HEK293T (cell line): Measurements from ENCODE around the gene CD160.

Experiments used
- BHLHE40 ChIP-seq: fragments of 450-650 bp; IDR thresholded peaks from 2 replicates; pipeline ENCODE4 v1.6.1; 2016; ENCODE audit warnings: mild to moderate bottlenecking, moderate library complexity, borderline replicate concordance
- FOXA1 ChIP-seq: fragments of 450-650 bp; IDR thresholded peaks from 2 replicates; pipeline ENCODE4 v1.6.1; 2016; ENCODE audit warnings: mild to moderate bottlenecking
- L3MBTL2 ChIP-seq: fragments of 450-650 bp; conservative IDR thresholded peaks from 2 replicates; pipeline ENCODE4 v1.6.1; 2016; ENCODE audit warnings: mild to moderate bottlenecking
- PKNOX1 ChIP-seq: fragments of 450-650 bp; IDR thresholded peaks from 2 replicates; pipeline ENCODE4 v1.6.1; 2016

- TF ChIP-seq FOXA1, result no peak
- TF ChIP-seq BHLHE40, result no peak
- TF ChIP-seq L3MBTL2, result no peak
- TF ChIP-seq PKNOX1, result no peak
These were observed 16.5 kb upstream of the CD160 start for GRCh38 chr1:145702826-145703225.
